Keratinocyte (primary cell): ENCODE measurements around the gene LRIG3. TPM values are rescaled to one million over a fixed set of nuclear protein-coding genes. Genes with fewer than 3 reads are reported as not detected.
A peak's percentile ranks its signal among the peaks of the same experiment; 100 is the strongest.

Experiments
- DNase-seq: peaks from one replicate; pipeline ENCODE4 v3.0.0-alpha.2; 2011; ENCODE audit warnings: low read depth, missing footprints, low spot score
- FAIRE-seq: peaks from 2 replicates; lab custom pipeline; 2011; peaks lifted over from hg19 to GRCh38; lab: Jason Lieb, UNC
- H2AFZ ChIP-seq: 2 replicates; pipeline ENCODE4 v1.6.0; 2012; ENCODE audit warnings: low read length, control low read depth, inconsistent platforms; ENCODE audit not compliant: control insufficient read depth
- H3K27ac ChIP-seq: 2 replicates; pipeline ENCODE4 v1.5.1; 2011; ENCODE audit warnings: low read length; ENCODE audit not compliant: control insufficient read depth, insufficient read depth
- H3K27me3 ChIP-seq: 3 replicates; pipeline ENCODE4 v1.6.0; 2011; ENCODE audit warnings: low read length; ENCODE audit not compliant: control insufficient read depth, insufficient read depth; ENCODE audit errors: extremely low read depth
- H3K36me3 ChIP-seq, 2 experiments: 2 replicates in 1 of 2; 3 replicates in 1 of 2; pipeline ENCODE4 v1.5.1; 2011; ENCODE audit warnings: low read length in 2 of 2, mild to moderate bottlenecking in 1 of 2; ENCODE audit not compliant: control insufficient read depth in 2 of 2, insufficient read depth in 2 of 2; ENCODE audit errors: extremely low read depth in 1 of 2
- H3K4me1 ChIP-seq: 3 replicates; pipeline ENCODE4 v1.5.1; 2011; ENCODE audit warnings: low read length; ENCODE audit not compliant: control insufficient read depth, insufficient read depth; ENCODE audit errors: extremely low read depth
- H3K4me2 ChIP-seq: 3 replicates; pipeline ENCODE4 v1.6.0; 2011; ENCODE audit warnings: low read depth, low read length; ENCODE audit not compliant: control insufficient read depth, insufficient read depth; ENCODE audit errors: extremely low read depth
- H3K4me3 ChIP-seq, 3 experiments: fragments of 200-600 bp in 1 of 3; sonication (generic) in 1 of 3; 2 replicates in 2 of 3; 3 replicates in 1 of 3; pipeline ENCODE4 v1.5.1; 2011 to 2016; ENCODE audit warnings: low read length in 3 of 3, mild to moderate bottlenecking in 3 of 3, control low read depth in 2 of 3, inconsistent platforms in 1 of 3, low read depth in 1 of 3, mixed read lengths in 1 of 3, mixed run types in 1 of 3, moderate library complexity in 1 of 3; ENCODE audit not compliant: control insufficient read depth in 2 of 3, insufficient read depth in 2 of 3; ENCODE audit errors: extremely low read depth in 1 of 3
- H3K79me2 ChIP-seq: 2 replicates; pipeline ENCODE4 v1.6.0; 2012; ENCODE audit warnings: low read length; ENCODE audit not compliant: control insufficient read depth, insufficient read depth
- H3K9ac ChIP-seq: 3 replicates; pipeline ENCODE4 v1.6.0; 2011; ENCODE audit warnings: low read length; ENCODE audit not compliant: control insufficient read depth, insufficient read depth; ENCODE audit errors: extremely low read depth
- H3K9me1 ChIP-seq: 3 replicates; pipeline ENCODE4 v1.6.0; 2011; ENCODE audit warnings: low read length; ENCODE audit not compliant: control insufficient read depth, insufficient read depth; ENCODE audit errors: extremely low read depth
- H3K9me3 ChIP-seq: 2 replicates; pipeline ENCODE4 v1.5.1; 2012; ENCODE audit warnings: low read depth, low read length; ENCODE audit not compliant: control insufficient read depth
- H4K20me1 ChIP-seq: 3 replicates; pipeline ENCODE4 v1.6.0; 2011; ENCODE audit warnings: low read length; ENCODE audit not compliant: control insufficient read depth, insufficient read depth; ENCODE audit errors: extremely low read depth
- CTCF ChIP-seq, 3 experiments: IDR thresholded peaks in 1 of 3; conservative IDR thresholded peaks in 1 of 3; optimal IDR thresholded peaks in 1 of 3; 2 replicates in 2 of 3; 3 replicates in 1 of 3; pipeline versions ENCODE3 to v1.5.1; 2011; ENCODE audit warnings: low read length in 3 of 3, mild to moderate bottlenecking in 3 of 3, moderate library complexity in 2 of 3, control low read depth in 1 of 3, inconsistent platforms in 1 of 3; ENCODE audit not compliant: insufficient read depth in 2 of 3; ENCODE audit errors: extremely low read depth in 1 of 3
- EZH2 ChIP-seq: IDR thresholded peaks from one replicate; pipeline ENCODE4 v1.6.1; 2012; ENCODE audit warnings: inconsistent platforms, mild to moderate bottlenecking, low read length, moderate library complexity
- dilution Hi-C: fragments of 300-500 bp; cut with MboI; formaldehyde crosslinking; loops from one replicate; pipeline ENCODE4 v1.7.0; 2020; ENCODE audit warnings: low sequenced_read_pairs; ENCODE audit not compliant: extremely low pct_ligation_motif_present
- polyA plus RNA-seq, 5 experiments: library from polyadenylated mRNA; depleted of rRNA in 3 of 5; stranded (reverse) in 3 of 5; stranded (forward) in 1 of 5; unstranded in 1 of 5; fragments of >200 nt; gene quantifications; 1 replicate in 1 of 5; 2 replicates in 3 of 5; 3 replicates in 1 of 5; pipeline versions ENCODE4 v1.2.1 to v1.2.3, GENCODE V29; 2011 to 2012; ENCODE audit warnings: missing spikeins in 2 of 5, low read depth in 1 of 5, low replicate concordance in 1 of 5

Gene LRIG3
- polyA plus RNA-seq, 1 donor (not counting 4 experiments of a cell fraction or from before 2014, with no cell fraction given) = 30.9 TPM

GRCh38 chr12:58896278-58896677 lies 24.0 kb downstream of the LRIG3 start:
- Histone ChIP-seq H3K79me2 (peaks cover 87% of the 10 kb centered on the region), H3K4me2 (peak overlapping the region; percentile 41), H3K9me3 (no peaks in the 10 kb centered on the region), H4K20me1 (no peaks in the 10 kb centered on the region), H2AFZ (no peak overlapping the region), H3K4me3 (no peak overlapping the region), H3K36me3 (peaks cover 2 to 5% of the 10 kb centered on the region in 2 experiments), H3K9me1 (peaks cover 9% of the 10 kb centered on the region), H3K27me3 (no peaks in the 10 kb centered on the region), H3K4me1 (peaks cover 56% of the 10 kb centered on the region), H3K27ac (no peak overlapping the region), H3K9ac (no peak overlapping the region)
- no peak for DNase-seq
- FAIRE-seq = no peak
- TF ChIP-seq CTCF (optimal IDR thresholded peaks at IDR 0.05 in 1 of 3, IDR thresholded peaks at IDR 0.05 in 1 of 3, conservative IDR thresholded peaks at IDR 0.05 in 1 of 3; ENCODE audit: extremely low read depth in 1 of 3, insufficient read depth in 2 of 3, low read length in 3 of 3) (no peak), EZH2 (no peak)
- dilution Hi-C loops = no loop called here

- no peak overlapping the region for H3K4me3 ChIP-seq
- peak overlapping the region; percentile 56 for H3K4me2 ChIP-seq
- H2AFZ ChIP-seq = no peak overlapping the region
- dilution Hi-C loops = no loop called here
- FAIRE-seq (peak; percentile 56), DNase-seq (no peak)
- H3K9ac ChIP-seq = no peak overlapping the region
- H3K4me1 ChIP-seq = peaks cover 56% of the 10 kb centered on the region
- H3K27ac ChIP-seq = no peak overlapping the region
- TF ChIP-seq CTCF (optimal IDR thresholded peaks at IDR 0.05 in 1 of 3, IDR thresholded peaks at IDR 0.05 in 1 of 3, conservative IDR thresholded peaks at IDR 0.05 in 1 of 3; ENCODE audit: extremely low read depth in 1 of 3, insufficient read depth in 2 of 3, low read length in 3 of 3) (no peak), EZH2 (no peak)
- peaks cover 79% of the 10 kb centered on the region for H3K79me2 ChIP-seq
- no peaks in the 10 kb centered on the region for H3K9me3 ChIP-seq
- no peaks in the 10 kb centered on the region for H3K27me3 ChIP-seq
- peaks cover under 1 to 3% of the 10 kb centered on the region in 2 experiments for H3K36me3 ChIP-seq
- H3K9me1 ChIP-seq = peaks cover 9% of the 10 kb centered on the region
- H4K20me1 ChIP-seq = no peaks in the 10 kb centered on the region
Measured at GRCh38 chr12:58895053-58895452, 25.3 kb downstream of the LRIG3 start.
